DND-41 (cell line): ENCODE measurements around the gene PTPRG.

Source experiments
- EZH2 ChIP-seq: IDR thresholded peaks from 3 replicates; pipeline ENCODE4 v1.6.1; 2012; ENCODE audit warnings: borderline replicate concordance, low read depth, mild to moderate bottlenecking, moderate library complexity, low read length, inconsistent platforms; ENCODE audit not compliant: severe bottlenecking
- TF ChIP-seq, protein P1 (sequence below): IDR thresholded peaks from 2 replicates; pipeline ENCODE4 v1.5.1; 2012; ENCODE audit warnings: borderline replicate concordance, low read length, moderate library complexity, mild to moderate bottlenecking; ENCODE audit not compliant: poor library complexity, severe bottlenecking; ENCODE audit errors: extremely low read depth

DNA sequence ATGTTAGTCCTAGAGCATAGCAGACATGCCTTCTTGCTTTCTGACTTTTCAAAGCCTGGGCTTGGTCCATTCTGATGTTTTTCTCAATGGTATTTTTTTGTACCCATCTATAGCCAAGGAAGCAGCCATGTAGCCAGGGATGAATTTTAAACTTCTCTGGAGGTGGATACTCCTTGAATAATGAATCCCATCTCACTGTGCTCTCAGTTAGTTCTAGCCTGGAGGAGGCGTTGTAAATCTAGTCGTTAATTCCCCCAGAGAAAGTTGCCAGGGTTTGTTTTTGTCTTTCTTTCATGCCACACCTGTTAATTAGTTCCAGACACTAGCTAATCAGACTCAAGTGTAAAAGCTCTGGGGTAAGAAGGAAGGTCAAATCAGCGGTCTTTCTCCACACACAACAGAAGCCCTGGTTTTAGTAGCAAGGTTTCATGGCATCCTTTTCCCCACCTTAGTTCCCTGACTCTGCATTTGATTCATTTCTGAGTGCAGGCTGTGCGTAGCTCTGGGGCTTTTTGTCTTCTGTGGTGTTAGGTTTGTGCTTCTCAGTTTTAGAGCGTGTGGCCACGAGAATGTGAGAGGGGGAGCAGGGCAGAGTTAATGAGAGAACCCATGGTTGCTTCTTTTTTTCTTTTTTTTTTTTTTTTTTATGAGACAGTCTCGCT, 19.7 kb downstream of the PTPRG start:
- TF ChIP-seq, protein P1, sequence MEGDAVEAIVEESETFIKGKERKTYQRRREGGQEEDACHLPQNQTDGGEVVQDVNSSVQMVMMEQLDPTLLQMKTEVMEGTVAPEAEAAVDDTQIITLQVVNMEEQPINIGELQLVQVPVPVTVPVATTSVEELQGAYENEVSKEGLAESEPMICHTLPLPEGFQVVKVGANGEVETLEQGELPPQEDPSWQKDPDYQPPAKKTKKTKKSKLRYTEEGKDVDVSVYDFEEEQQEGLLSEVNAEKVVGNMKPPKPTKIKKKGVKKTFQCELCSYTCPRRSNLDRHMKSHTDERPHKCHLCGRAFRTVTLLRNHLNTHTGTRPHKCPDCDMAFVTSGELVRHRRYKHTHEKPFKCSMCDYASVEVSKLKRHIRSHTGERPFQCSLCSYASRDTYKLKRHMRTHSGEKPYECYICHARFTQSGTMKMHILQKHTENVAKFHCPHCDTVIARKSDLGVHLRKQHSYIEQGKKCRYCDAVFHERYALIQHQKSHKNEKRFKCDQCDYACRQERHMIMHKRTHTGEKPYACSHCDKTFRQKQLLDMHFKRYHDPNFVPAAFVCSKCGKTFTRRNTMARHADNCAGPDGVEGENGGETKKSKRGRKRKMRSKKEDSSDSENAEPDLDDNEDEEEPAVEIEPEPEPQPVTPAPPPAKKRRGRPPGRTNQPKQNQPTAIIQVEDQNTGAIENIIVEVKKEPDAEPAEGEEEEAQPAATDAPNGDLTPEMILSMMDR = no peak
- no peak for TF ChIP-seq EZH2
